Heart left ventricle (tissue), 13 donors: Measurements from ENCODE around the gene PGF.

Experiments used
- POLR2A ChIP-seq, 2 donors: fragments of 450-650 bp; IDR thresholded peaks; one replicate each; pipeline ENCODE4 v1.6.1; 2017; ENCODE audit warnings: antibody characterized with exemption in 2 of 2, mild to moderate bottlenecking in 2 of 2, moderate library complexity in 2 of 2
- TF ChIP-seq, protein P1 (sequence below), 12 donors: fragments of 200-600 bp; sonication (generic) in 4 of 12; IDR thresholded peaks; one replicate each; pipeline versions ENCODE4 v1.5.0 to v1.8.0; 2018 to 2022; ENCODE audit warnings: antibody characterized with exemption in 12 of 12, mild to moderate bottlenecking in 5 of 12
- donor health status: ischemic (EF 13 %, LVEDD 7.1; RV severe dilation, severe dysfunction).
- donor health status: DM: no; HTN: yes; CAD: no.
- donor health status: DM: no; HTN: no; CAD: no.
- donor health status: ischemic (EF 25% LVEDD 6.9; RV normal size, moderate dysfunction).
- donor health status: ischemic (EF 25% LVEDD 5.7; RV mildly dilated, moderate dysfunction).
- donor health status: ischemic (EF 35%, LVEDD 5.7; RV mildly dilated, moderate dysfunction).
- donor health status: nonischemic (EF 11% LVEDD 7.7; RV severe dilation, severe dysfunction).
- donor health status: DM: yes; HTN: yes; CAD: no.
- donor health status: PGD.
- donor health status: ischemic (EF 29% LVEDD 5.4; RV normal size, mild dysfunction).
- donor health status: nonischemic (EF 23%, LVEDD 6.1; RV moderate dilation, normal function).

DNA sequence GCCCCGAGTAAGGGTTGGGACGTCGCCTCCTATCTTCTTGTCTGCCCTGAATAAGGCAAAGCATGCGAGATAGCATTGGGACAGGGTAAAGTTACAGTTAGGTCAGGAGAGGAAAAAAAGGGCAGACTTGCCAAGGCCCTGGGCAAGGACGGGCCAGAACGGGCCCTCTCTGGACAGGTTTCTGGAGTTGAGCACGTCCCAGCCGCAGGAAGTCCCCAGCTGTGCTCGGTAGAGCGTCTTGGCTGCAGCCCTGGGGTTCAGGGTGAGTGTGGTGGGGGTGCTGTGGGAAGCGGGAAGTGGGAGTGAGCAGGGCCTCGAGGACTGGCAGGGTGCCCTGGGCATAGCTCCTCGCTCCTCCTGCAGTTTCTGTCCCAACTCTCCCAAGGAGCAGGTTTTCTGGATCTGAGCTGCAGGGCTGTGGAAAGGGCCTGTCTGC, 37.7 kb downstream of the PGF start:
- TF ChIP-seq, protein P1, sequence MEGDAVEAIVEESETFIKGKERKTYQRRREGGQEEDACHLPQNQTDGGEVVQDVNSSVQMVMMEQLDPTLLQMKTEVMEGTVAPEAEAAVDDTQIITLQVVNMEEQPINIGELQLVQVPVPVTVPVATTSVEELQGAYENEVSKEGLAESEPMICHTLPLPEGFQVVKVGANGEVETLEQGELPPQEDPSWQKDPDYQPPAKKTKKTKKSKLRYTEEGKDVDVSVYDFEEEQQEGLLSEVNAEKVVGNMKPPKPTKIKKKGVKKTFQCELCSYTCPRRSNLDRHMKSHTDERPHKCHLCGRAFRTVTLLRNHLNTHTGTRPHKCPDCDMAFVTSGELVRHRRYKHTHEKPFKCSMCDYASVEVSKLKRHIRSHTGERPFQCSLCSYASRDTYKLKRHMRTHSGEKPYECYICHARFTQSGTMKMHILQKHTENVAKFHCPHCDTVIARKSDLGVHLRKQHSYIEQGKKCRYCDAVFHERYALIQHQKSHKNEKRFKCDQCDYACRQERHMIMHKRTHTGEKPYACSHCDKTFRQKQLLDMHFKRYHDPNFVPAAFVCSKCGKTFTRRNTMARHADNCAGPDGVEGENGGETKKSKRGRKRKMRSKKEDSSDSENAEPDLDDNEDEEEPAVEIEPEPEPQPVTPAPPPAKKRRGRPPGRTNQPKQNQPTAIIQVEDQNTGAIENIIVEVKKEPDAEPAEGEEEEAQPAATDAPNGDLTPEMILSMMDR (IDR thresholded peaks at IDR 0.05): no peak
- TF ChIP-seq POLR2A (IDR thresholded peaks at IDR 0.05): no peak
